ENCODE results near the gene EHMT2. TPM values are rescaled to one million over a fixed set of nuclear protein-coding genes. Genes with fewer than 3 reads are reported as not detected.

EHMT2 gene
- total RNA-seq, 1 experiment from 2014 or later, result 117 TPM

DNA sequence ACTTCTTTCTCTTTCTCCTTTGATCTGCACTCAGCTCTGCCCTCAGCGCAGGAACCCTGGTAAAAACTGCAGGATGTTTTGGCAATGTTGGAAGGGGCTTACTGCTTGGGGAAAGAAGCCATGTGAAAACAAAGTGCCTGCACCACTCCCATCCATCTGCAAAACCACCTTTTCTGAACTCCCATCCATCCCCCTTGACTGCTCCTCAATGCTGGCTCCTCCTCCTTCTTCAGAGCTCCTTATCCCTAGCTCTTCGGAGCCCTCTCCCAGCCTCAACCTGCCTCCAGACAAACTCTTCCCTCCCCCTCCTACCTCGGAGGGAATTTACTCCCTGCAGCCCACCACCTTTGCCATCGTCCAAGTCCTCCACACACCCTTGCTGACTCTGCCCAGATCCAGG, 8.6 kb upstream of the EHMT2 start:
- H3K36me3 ChIP-seq (ENCODE audit: insufficient read depth, low read length, poor library complexity, severe bottlenecking), result no peaks in the 10 kb centered on the region
- H3K27ac ChIP-seq (ENCODE audit: low read depth, low read length, poor library complexity, severe bottlenecking), result no peak overlapping the region
- CTCF ChIA-PET, result no interaction called here
- POLR2A ChIA-PET (ENCODE audit: low non-redundant PET), result no interaction called here
- H3K27me3 ChIP-seq (replicated peaks; ENCODE audit: insufficient read depth, low read depth, low read length, poor library complexity), result no peaks in the 10 kb centered on the region
- no TSS peak for BruUV-seq (replicated peaks)
- H3K4me3 ChIP-seq (ENCODE audit: low read depth, low read length, poor library complexity, severe bottlenecking), result no peak overlapping the region
- no peaks in the 10 kb centered on the region for H3K9me3 ChIP-seq (ENCODE audit: low read depth, low read length, poor library complexity, severe bottlenecking)
- peaks cover 9% of the 10 kb centered on the region for H3K4me1 ChIP-seq (ENCODE audit: insufficient read depth, low read length, poor library complexity, severe bottlenecking)
- intact Hi-C loops (cut with micrococcal nuclease; ENCODE audit: unreplicated experiment), result no loop called here
- DNase-seq (ENCODE audit: low spot score), result no peak
- TF ChIP-seq CTCF (conservative IDR thresholded peaks at IDR 0.05; ENCODE audit: low read depth, low read length), result no peak
- TF ChIP-seq EZH2 (IDR thresholded peaks at IDR 0.05; ENCODE audit: borderline replicate concordance, low read depth, low read length, poor library complexity, severe bottlenecking), result no peak

DNA sequence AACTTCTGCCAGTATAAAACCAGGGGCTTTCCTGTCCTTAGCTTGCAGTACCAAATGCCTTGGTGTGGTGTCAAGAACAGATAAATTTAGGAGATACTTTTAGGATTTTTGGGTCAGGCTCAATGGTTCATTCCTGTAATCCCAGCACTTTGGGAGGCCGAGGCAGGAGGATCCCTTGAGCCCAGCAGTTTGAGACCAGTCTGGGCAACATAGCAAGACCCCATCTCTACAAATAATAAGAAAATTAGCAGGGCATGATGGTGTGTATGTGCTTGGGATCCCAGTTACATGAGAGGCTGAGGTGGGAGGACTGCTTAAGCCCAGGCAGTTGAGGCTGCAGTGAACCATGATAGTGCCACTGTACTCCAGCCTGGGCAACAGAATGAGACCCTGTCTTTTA, 7.5 kb upstream of the EHMT2 start:
- no TSS peak for BruUV-seq (replicated peaks)

DNA sequence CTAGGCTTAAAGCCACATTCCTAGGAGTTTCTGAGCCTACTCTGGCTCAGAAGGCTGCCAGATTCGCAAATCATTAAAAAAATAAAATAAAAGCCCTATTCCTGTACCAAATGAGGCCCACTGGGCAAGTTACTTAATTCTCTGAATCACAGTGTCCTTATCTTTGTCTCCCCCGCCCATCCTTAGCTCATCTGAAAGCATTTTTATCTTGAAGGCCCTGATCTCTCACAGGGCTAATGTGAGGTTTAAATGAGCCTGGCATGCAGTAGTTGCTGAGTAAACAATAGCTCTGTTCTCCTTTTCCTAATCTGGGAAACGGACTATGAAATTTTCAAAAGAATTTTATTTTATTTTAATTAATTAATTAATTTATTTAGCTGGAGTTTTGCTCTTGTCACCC, 6.5 kb upstream of the EHMT2 start:
- no TSS peak for BruUV-seq (replicated peaks)
- no peak overlapping the region for H3K4me3 ChIP-seq (ENCODE audit: low read depth, low read length, poor library complexity, severe bottlenecking)
- ChIA-PET CTCF (no interaction called here), POLR2A (ENCODE audit: low non-redundant PET) (no interaction called here)
- H3K27me3 ChIP-seq (replicated peaks; ENCODE audit: insufficient read depth, low read depth, low read length, poor library complexity), result no peaks in the 10 kb centered on the region
- DNase-seq (ENCODE audit: low spot score), result no peak
- H3K4me1 ChIP-seq (ENCODE audit: insufficient read depth, low read length, poor library complexity, severe bottlenecking), result peaks cover 14% of the 10 kb centered on the region
- H3K27ac ChIP-seq (ENCODE audit: low read depth, low read length, poor library complexity, severe bottlenecking), result no peak overlapping the region
- TF ChIP-seq EZH2 (IDR thresholded peaks at IDR 0.05; ENCODE audit: borderline replicate concordance, low read depth, low read length, poor library complexity, severe bottlenecking) (no peak), CTCF (conservative IDR thresholded peaks at IDR 0.05; ENCODE audit: low read depth, low read length) (no peak)
- H3K9me3 ChIP-seq (ENCODE audit: low read depth, low read length, poor library complexity, severe bottlenecking), result no peaks in the 10 kb centered on the region
- H3K36me3 ChIP-seq (ENCODE audit: insufficient read depth, low read length, poor library complexity, severe bottlenecking), result no peaks in the 10 kb centered on the region
- intact Hi-C loops (cut with micrococcal nuclease; ENCODE audit: unreplicated experiment), result no loop called here

More for the DNA sequence above, 7.5 kb upstream of the EHMT2 start:
- Histone ChIP-seq H3K4me1 (ENCODE audit: insufficient read depth, low read length, poor library complexity, severe bottlenecking) (peaks cover 11% of the 10 kb centered on the region), H3K9me3 (ENCODE audit: low read depth, low read length, poor library complexity, severe bottlenecking) (no peaks in the 10 kb centered on the region), H3K36me3 (ENCODE audit: insufficient read depth, low read length, poor library complexity, severe bottlenecking) (no peaks in the 10 kb centered on the region), H3K4me3 (ENCODE audit: low read depth, low read length, poor library complexity, severe bottlenecking) (no peak overlapping the region), H3K27me3 (replicated peaks; ENCODE audit: insufficient read depth, low read depth, low read length, poor library complexity) (no peaks in the 10 kb centered on the region), H3K27ac (ENCODE audit: low read depth, low read length, poor library complexity, severe bottlenecking) (no peak overlapping the region)
- DNase-seq (ENCODE audit: low spot score), result no peak
- POLR2A ChIA-PET (ENCODE audit: low non-redundant PET), result interaction anchor here (0.7 kb wide), 1 partner anchor 16 kb away, joined by 3 read pairs; no protein-coding TSS in a partner anchor
- intact Hi-C loops (cut with micrococcal nuclease; ENCODE audit: unreplicated experiment), result no loop called here
- CTCF ChIA-PET, result no interaction called here
- no peak for TF ChIP-seq EZH2 (IDR thresholded peaks at IDR 0.05; ENCODE audit: borderline replicate concordance, low read depth, low read length, poor library complexity, severe bottlenecking)
- no peak for TF ChIP-seq CTCF (conservative IDR thresholded peaks at IDR 0.05; ENCODE audit: low read depth, low read length)

All from A673 (cell line).